Mesenchymal stem cell (in vitro differentiated cells and primary cell): ENCODE measurements around the gene NOP14.

ENCODE experiments used
- DNase-seq: peaks from one replicate; pipeline ENCODE4 v3.0.0-alpha.2; 2013
- H2AFZ ChIP-seq: one replicate; pipeline ENCODE4 v1.6.1; 2013; ENCODE audit warnings: low read depth, mild to moderate bottlenecking, control low read depth, inconsistent platforms, low read length, moderate library complexity
- H2AK5ac ChIP-seq: 2 replicates; pipeline ENCODE4 v1.6.1; 2013; ENCODE audit warnings: low read length, moderate library complexity, mild to moderate bottlenecking, inconsistent platforms; ENCODE audit not compliant: severe bottlenecking
- H2BK120ac ChIP-seq: one replicate; pipeline ENCODE4 v1.6.1; 2013; ENCODE audit warnings: low read depth, mild to moderate bottlenecking, inconsistent platforms, low read length, moderate library complexity
- H2BK12ac ChIP-seq, 2 experiments: one replicate each; pipeline ENCODE4 v1.6.1; 2013; ENCODE audit warnings: inconsistent platforms in 2 of 2, low read length in 2 of 2, mild to moderate bottlenecking in 2 of 2, moderate library complexity in 2 of 2, control low read depth in 1 of 2
- H2BK15ac ChIP-seq: one replicate; pipeline ENCODE4 v1.6.1; 2013; ENCODE audit warnings: mild to moderate bottlenecking, low read depth, inconsistent platforms; ENCODE audit not compliant: poor library complexity, severe bottlenecking
- H2BK5ac ChIP-seq: 2 replicates; pipeline ENCODE4 v1.6.1; 2013; ENCODE audit warnings: low read depth, mild to moderate bottlenecking, low read length, control low read depth, inconsistent platforms; ENCODE audit not compliant: poor library complexity, severe bottlenecking
- H3K14ac ChIP-seq, 2 experiments: one replicate each; pipeline ENCODE4 v1.6.1; 2013; ENCODE audit warnings: inconsistent platforms in 2 of 2, low read length in 2 of 2, control low read depth in 1 of 2, mild to moderate bottlenecking in 1 of 2, moderate library complexity in 1 of 2
- H3K18ac ChIP-seq, 2 experiments: one replicate each; pipeline ENCODE4 v1.6.1; 2013; ENCODE audit warnings: inconsistent platforms in 2 of 2, low read length in 2 of 2, control low read depth in 1 of 2, low read depth in 1 of 2, mild to moderate bottlenecking in 1 of 2
- H3K23ac ChIP-seq, 2 experiments: one replicate each; pipeline ENCODE4 v1.6.1; 2013; ENCODE audit warnings: inconsistent platforms in 2 of 2, low read length in 2 of 2, mild to moderate bottlenecking in 2 of 2, moderate library complexity in 2 of 2, control low read depth in 1 of 2
- H3K27ac ChIP-seq: 2 replicates; pipeline ENCODE4 v1.5.1; 2013; ENCODE audit warnings: mild to moderate bottlenecking, moderate library complexity, low read length, control low read depth, inconsistent platforms; ENCODE audit not compliant: poor library complexity, severe bottlenecking
- H3K27me3 ChIP-seq, 2 experiments: 2 replicates each; pipeline versions ENCODE4 v1.6.1 to v1.7.0; 2013; ENCODE audit warnings: low read length in 2 of 2, mild to moderate bottlenecking in 2 of 2, moderate library complexity in 2 of 2, control low read depth in 1 of 2, inconsistent platforms in 1 of 2; ENCODE audit not compliant: control insufficient read depth in 1 of 2, insufficient read depth in 1 of 2
- H3K36me3 ChIP-seq, 2 experiments: 2 replicates each; pipeline versions ENCODE4 v1.6.1 to v1.7.0; 2013; ENCODE audit warnings: low read length in 2 of 2, control low read depth in 1 of 2, inconsistent platforms in 1 of 2, low read depth in 1 of 2, mild to moderate bottlenecking in 1 of 2; ENCODE audit not compliant: insufficient read depth in 2 of 2, control insufficient read depth in 1 of 2
- H3K4ac ChIP-seq, 2 experiments: one replicate each; pipeline ENCODE4 v1.6.1; 2013; ENCODE audit warnings: inconsistent platforms in 2 of 2, low read length in 2 of 2, mild to moderate bottlenecking in 2 of 2, moderate library complexity in 2 of 2, control low read depth in 1 of 2, low read depth in 1 of 2
- H3K4me1 ChIP-seq: 2 replicates; pipeline ENCODE4 v1.6.1; 2013; ENCODE audit warnings: low read depth, low read length, control low read depth; ENCODE audit not compliant: control insufficient read depth, insufficient read depth
- H3K4me2 ChIP-seq: 2 replicates; pipeline ENCODE4 v1.6.1; 2013; ENCODE audit warnings: low read length, mild to moderate bottlenecking, inconsistent platforms; ENCODE audit not compliant: poor library complexity, severe bottlenecking
- H3K4me3 ChIP-seq, 2 experiments: 2 replicates each; pipeline versions ENCODE4 v1.5.1 to v1.7.0; 2013; ENCODE audit warnings: low read length in 2 of 2, mild to moderate bottlenecking in 2 of 2, control low read depth in 1 of 2, low read depth in 1 of 2; ENCODE audit not compliant: insufficient read depth in 1 of 2
- H3K79me1 ChIP-seq: replicated peaks from 2 replicates; pipeline ENCODE4 v1.6.1; 2013; ENCODE audit warnings: mild to moderate bottlenecking, control low read depth, low read length, inconsistent platforms; ENCODE audit not compliant: poor library complexity, severe bottlenecking
- H3K9ac ChIP-seq: 2 replicates; pipeline ENCODE4 v1.7.0; 2013; ENCODE audit warnings: mild to moderate bottlenecking, low read length, moderate library complexity
- H3K9me3 ChIP-seq: 2 replicates; pipeline ENCODE4 v1.7.0; 2013; ENCODE audit warnings: mild to moderate bottlenecking, low read length; ENCODE audit not compliant: control insufficient read depth
- H4K8ac ChIP-seq: one replicate; pipeline ENCODE4 v1.6.1; 2013; ENCODE audit warnings: inconsistent platforms, mild to moderate bottlenecking, low read length, moderate library complexity
- H4K91ac ChIP-seq: one replicate; pipeline ENCODE4 v1.6.1; 2013; ENCODE audit warnings: mild to moderate bottlenecking, low read length, inconsistent platforms
- WGBS: methylation state at CpG from one replicate; pipeline ENCODE4 v1.1.7; 2013; ENCODE audit warnings: mixed read lengths; 5-methylcytosine and 5-hydroxymethylcytosine counted together

NOP14 gene

GRCh38 chr4:2936773-2937145, 26.4 kb downstream of the NOP14 start:
- H2BK12ac ChIP-seq: no peak overlapping the region
- H3K27ac ChIP-seq: peak overlapping the region; percentile 50
- no peak overlapping the region for H4K8ac ChIP-seq
- H2AK5ac ChIP-seq: no peak overlapping the region
- H2BK5ac ChIP-seq: no peak overlapping the region
- peaks cover 24% of the 10 kb centered on the region for H3K79me1 ChIP-seq
- peak overlapping the region in 1 of 2 experiments; percentile 32 for H3K18ac ChIP-seq
- no peaks in the 10 kb centered on the region for H3K27me3 ChIP-seq
- peaks cover 63 to 68% of the 10 kb centered on the region in 2 experiments for H3K36me3 ChIP-seq
- peak; percentile 65 for DNase-seq
- H3K23ac ChIP-seq: no peak overlapping the region
- H3K4me3 ChIP-seq: no peak overlapping the region
- no peak overlapping the region for H2BK15ac ChIP-seq
- H3K4me2 ChIP-seq: no peak overlapping the region
- H2BK120ac ChIP-seq: no peak overlapping the region
- peaks cover 47% of the 10 kb centered on the region for H3K4me1 ChIP-seq
- H3K4ac ChIP-seq: no peak overlapping the region
- H3K9ac ChIP-seq: peak overlapping the region; percentile 33
- 73% methylated on average over 6 of the region's 6 CpGs for WGBS
- no peak overlapping the region for H3K14ac ChIP-seq
- no peak overlapping the region for H2AFZ ChIP-seq
- no peak overlapping the region for H4K91ac ChIP-seq
- H3K9me3 ChIP-seq: no peaks in the 10 kb centered on the region

- H3K4me3 ChIP-seq: peak overlapping the region in 1 of 2 experiments; percentile 96
- H3K9me3 ChIP-seq: no peaks in the 10 kb centered on the region
- no peak overlapping the region for H3K23ac ChIP-seq
- H4K8ac ChIP-seq: no peak overlapping the region
- no peak overlapping the region for H2BK5ac ChIP-seq
- DNase-seq: no peak
- H4K91ac ChIP-seq: no peak overlapping the region
- H2BK15ac ChIP-seq: no peak overlapping the region
- H2BK12ac ChIP-seq: no peak overlapping the region
- peak overlapping the region; percentile 35 for H3K27ac ChIP-seq
- no peaks in the 10 kb centered on the region for H3K27me3 ChIP-seq
- peak overlapping the region; percentile 95 for H3K9ac ChIP-seq
- peaks cover 63 to 68% of the 10 kb centered on the region in 2 experiments for H3K36me3 ChIP-seq
- H2AFZ ChIP-seq: no peak overlapping the region
- H3K4me2 ChIP-seq: peak overlapping the region; percentile 86
- no peak overlapping the region for H2BK120ac ChIP-seq
- 85% methylated on average over 20 of the region's 20 CpGs for WGBS
- peak overlapping the region in 1 of 2 experiments; percentile 81 for H3K4ac ChIP-seq
- no peak overlapping the region for H3K18ac ChIP-seq
- H3K4me1 ChIP-seq: peaks cover 54% of the 10 kb centered on the region
- H3K79me1 ChIP-seq: peaks cover 24% of the 10 kb centered on the region
- H2AK5ac ChIP-seq: peak overlapping the region; percentile 29
- H3K14ac ChIP-seq: no peak overlapping the region
Observed at GRCh38 chr4:2935762-2936743, 27.2 kb downstream of the NOP14 start.

DNA sequence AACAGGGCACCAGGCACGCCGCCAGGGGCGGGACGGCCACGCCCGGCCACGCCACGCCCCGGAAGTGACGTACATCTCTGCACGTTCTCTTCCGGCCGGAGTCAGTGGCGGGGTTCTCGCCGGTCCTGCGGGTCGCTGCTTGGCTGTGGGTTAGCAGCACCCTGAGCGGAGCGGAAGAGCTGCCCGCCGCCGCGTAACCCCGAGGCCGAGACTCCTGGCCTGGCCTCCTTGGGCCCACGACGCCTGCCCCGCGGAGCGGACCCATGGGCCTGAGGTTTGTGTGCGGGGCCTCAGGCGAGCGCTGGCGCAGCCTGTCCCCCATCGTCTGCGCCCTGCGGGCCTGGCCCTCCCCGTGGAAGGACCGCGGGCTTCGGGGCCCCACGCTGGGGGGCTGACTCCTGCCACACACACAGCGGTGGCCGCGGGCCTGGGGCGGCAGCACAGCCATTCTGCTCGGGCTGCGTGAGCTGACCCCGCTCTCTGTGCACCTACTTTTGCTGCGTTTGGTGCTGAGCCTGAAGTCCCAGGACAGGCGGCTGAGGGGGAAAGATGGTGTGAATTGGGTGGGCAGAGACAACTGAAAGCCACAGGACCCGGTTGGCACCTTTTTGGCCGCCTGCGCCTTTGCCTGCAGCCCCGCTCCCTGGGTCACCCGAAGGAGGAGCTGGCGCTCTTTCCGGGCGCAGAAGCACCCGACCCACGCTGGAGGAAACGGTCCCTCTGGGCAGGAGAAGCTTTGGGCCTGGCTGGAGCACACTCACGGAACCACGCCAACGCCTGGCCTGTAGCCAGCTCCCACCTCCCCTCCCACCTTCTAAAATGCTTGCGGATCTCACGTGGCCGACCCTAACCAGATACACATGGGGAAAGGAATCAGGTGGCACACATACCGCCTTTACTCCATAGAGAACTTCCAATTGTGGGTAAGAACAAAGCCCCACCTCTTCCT, 28.1 kb downstream of the NOP14 start:
- H3K14ac ChIP-seq: peak overlapping the region in 1 of 2 experiments; percentile 91
- H3K4me2 ChIP-seq: peak overlapping the region; percentile 86
- H3K4me1 ChIP-seq: peaks cover 57% of the 10 kb centered on the region
- DNase-seq: peak; percentile 89
- H2BK15ac ChIP-seq: no peak overlapping the region
- no peaks in the 10 kb centered on the region for H3K9me3 ChIP-seq
- WGBS: 1% methylated on average over 69 of the region's 70 CpGs
- H4K8ac ChIP-seq: peak overlapping the region; percentile 41
- H3K36me3 ChIP-seq: peaks cover 63 to 68% of the 10 kb centered on the region in 2 experiments
- H3K23ac ChIP-seq: peak overlapping the region in 1 of 2 experiments; percentile 67
- peak overlapping the region; percentile 93 to 96 for H3K4me3 ChIP-seq
- H2BK12ac ChIP-seq: peak overlapping the region in 1 of 2 experiments; percentile 76
- H3K4ac ChIP-seq: peak overlapping the region; percentile 75 to 81
- peak overlapping the region; percentile 95 for H3K9ac ChIP-seq
- peaks cover 19% of the 10 kb centered on the region for H3K79me1 ChIP-seq
- H2AFZ ChIP-seq: peak overlapping the region; percentile 89
- peak overlapping the region; percentile 35 for H3K27ac ChIP-seq
- H3K18ac ChIP-seq: peak overlapping the region; percentile 69 to 92
- H4K91ac ChIP-seq: peak overlapping the region; percentile 92
- peak overlapping the region; percentile 18 for H2AK5ac ChIP-seq
- H2BK5ac ChIP-seq: peak overlapping the region; percentile 39
- H3K27me3 ChIP-seq: no peaks in the 10 kb centered on the region
- H2BK120ac ChIP-seq: peak overlapping the region; percentile 71
